DOHH2 (cell line): Measurements from ENCODE around the gene CAMKMT.

Experiments
- CTCF ChIP-seq: fragments of 200-600 bp; sonication (generic); IDR thresholded peaks from one replicate; pipeline ENCODE4 v1.5.1; 2014; ENCODE audit warnings: antibody characterized with exemption, mild to moderate bottlenecking, low read depth, low read length; ENCODE audit not compliant: poor library complexity, severe bottlenecking
- EZH2phosphoT487 ChIP-seq: fragments of 200-600 bp; sonication (generic); IDR thresholded peaks from 2 replicates; pipeline ENCODE4 v1.6.1; 2017; ENCODE audit warnings: borderline replicate concordance, mild to moderate bottlenecking, antibody characterized with exemption, low read length, moderate library complexity, mixed read lengths

- TF ChIP-seq CTCF (no peak), EZH2phosphoT487 (no peak)
Measured at GRCh38 chr2:44526352-44526751, 164.6 kb downstream of the CAMKMT start.
